ENCODE results near the gene SLC25A34. TPM values are rescaled to one million over a fixed set of nuclear protein-coding genes. Genes with fewer than 3 reads are reported as not detected.

SLC25A34 gene
- polyA plus RNA-seq, 1 experiment = 0.46 TPM

- POLR2A ChIA-PET = no interaction called here
- no peak overlapping the region for H3K4me3 ChIP-seq (ENCODE audit: low read depth, low read length)
These were observed 12.2 kb downstream of the SLC25A34 start for GRCh38 chr1:15748264-15748663.

GRCh38 chr1:15748690-15749398, 12.8 kb downstream of the SLC25A34 start:
- no peak for DNase-seq (ENCODE audit: low read depth, low spot score)
- no peaks in the 10 kb centered on the region for H3K27me3 ChIP-seq (ENCODE audit: control insufficient read depth, insufficient read depth, low read length)
- no peak overlapping the region for H3K27ac ChIP-seq (ENCODE audit: low read depth, low read length)
- no peak for TF ChIP-seq CTCF (IDR thresholded peaks at IDR 0.05; ENCODE audit: low read depth, low read length)
- H3K4me3 ChIP-seq (ENCODE audit: low read depth, low read length) = no peak overlapping the region
- ChIA-PET CTCF (interaction anchor here (0.5 kb wide), 1 partner anchor 155 kb away, joined by 3 read pairs; no protein-coding TSS in a partner anchor), POLR2A (no interaction called here)
- H3K9me3 ChIP-seq (ENCODE audit: control insufficient read depth, insufficient read depth, low read length) = no peaks in the 10 kb centered on the region

More at GRCh38 chr1:15748264-15748663, 12.2 kb downstream of the SLC25A34 start:
- H3K9me3 ChIP-seq (ENCODE audit: control insufficient read depth, insufficient read depth, low read length) = no peaks in the 10 kb centered on the region
- H3K27me3 ChIP-seq (ENCODE audit: control insufficient read depth, insufficient read depth, low read length) = no peaks in the 10 kb centered on the region
- no peak for TF ChIP-seq CTCF (IDR thresholded peaks at IDR 0.05; ENCODE audit: low read depth, low read length)
- no peak overlapping the region for H3K27ac ChIP-seq (ENCODE audit: low read depth, low read length)
- DNase-seq (ENCODE audit: low read depth, low spot score) = no peak
- CTCF ChIA-PET = interaction anchor here (0.5 kb wide), 1 partner anchor 154 kb away, joined by 3 read pairs; no protein-coding TSS in a partner anchor

- no peak for TF ChIP-seq CTCF (IDR thresholded peaks at IDR 0.05; ENCODE audit: low read depth, low read length)
- DNase-seq (ENCODE audit: low read depth, low spot score) = no peak
- no peaks in the 10 kb centered on the region for H3K27me3 ChIP-seq (ENCODE audit: control insufficient read depth, insufficient read depth, low read length)
- H3K4me3 ChIP-seq (ENCODE audit: low read depth, low read length) = no peak overlapping the region
- no peak overlapping the region for H3K27ac ChIP-seq (ENCODE audit: low read depth, low read length)
- H3K9me3 ChIP-seq (ENCODE audit: control insufficient read depth, insufficient read depth, low read length) = no peaks in the 10 kb centered on the region
- CTCF ChIA-PET = interaction anchor here (0.7 kb wide), 1 partner anchor 8 kb away, joined by 5 read pairs; no protein-coding TSS in a partner anchor
- POLR2A ChIA-PET = no interaction called here
These were observed 13.6 kb downstream of the SLC25A34 start for GRCh38 chr1:15749399-15750291.

GRCh38 chr1:15750924-15751323, 14.9 kb downstream of the SLC25A34 start:
- H3K27me3 ChIP-seq (ENCODE audit: control insufficient read depth, insufficient read depth, low read length) = peaks cover 3% of the 10 kb centered on the region
- no peak overlapping the region for H3K27ac ChIP-seq (ENCODE audit: low read depth, low read length)
- no peaks in the 10 kb centered on the region for H3K9me3 ChIP-seq (ENCODE audit: control insufficient read depth, insufficient read depth, low read length)
- DNase-seq (ENCODE audit: low read depth, low spot score) = no peak
- TF ChIP-seq CTCF (IDR thresholded peaks at IDR 0.05; ENCODE audit: low read depth, low read length) = no peak
- CTCF ChIA-PET = interaction anchor here (0.6 kb wide), 1 partner anchor 10 kb away, joined by 5 read pairs; no protein-coding TSS in a partner anchor
- H3K4me3 ChIP-seq (ENCODE audit: low read depth, low read length) = no peak overlapping the region
- POLR2A ChIA-PET = no interaction called here

All from AG04450 (cell line).